H1 (cell line): ENCODE measurements around the gene BTBD16. TPM values are rescaled to one million over a fixed set of nuclear protein-coding genes. Genes with fewer than 3 reads are reported as not detected.

Experiments
- CTCF ChIA-PET: fragments of 300-600 bp; sonication (Branson Sonifier 250); formaldehyde crosslinking; loops from one replicate; lab custom pipeline; 2021; ENCODE audit not compliant: partially characterized antibody; lab: Charles Lee
- POLR2A ChIA-PET: fragments of 300-600 bp; sonication (Branson Sonifier 250); formaldehyde crosslinking; loops from one replicate; lab custom pipeline; 2021; ENCODE audit warnings: inconsistent platforms; ENCODE audit not compliant: partially characterized antibody; lab: Charles Lee
- DNase-seq, 2 experiments: peaks; one replicate each; pipeline versions ENCODE4 v3.0.0 to v3.0.0-alpha.2; 2010 to 2022; ENCODE audit warnings: low spot score in 2 of 2, low read depth in 1 of 2, mixed read lengths in 1 of 2
- FAIRE-seq: peaks from 2 replicates; lab custom pipeline; 2011; peaks lifted over from hg19 to GRCh38; lab: Jason Lieb, UNC
- H2AFZ ChIP-seq: 2 replicates; pipeline ENCODE4 v1.8.1; 2012; ENCODE audit warnings: low read length, inconsistent platforms
- H2AK5ac ChIP-seq: 2 replicates; pipeline ENCODE4 v1.6.1; 2013; ENCODE audit warnings: low read depth, low read length
- H2BK120ac ChIP-seq: replicated peaks from 2 replicates; pipeline ENCODE3; 2013; ENCODE audit warnings: low read depth, low read length, inconsistent platforms
- H2BK12ac ChIP-seq: 2 replicates; pipeline ENCODE4 v1.6.1; 2013; ENCODE audit warnings: low read depth, low read length
- H2BK15ac ChIP-seq: 2 replicates; pipeline ENCODE4 v1.6.1; 2013; ENCODE audit warnings: low read length
- H2BK20ac ChIP-seq: 2 replicates; pipeline ENCODE4 v1.6.1; 2013; ENCODE audit warnings: low read length
- H2BK5ac ChIP-seq: 2 replicates; pipeline ENCODE4 v1.6.1; 2013; ENCODE audit warnings: low read depth, low read length
- H3K14ac ChIP-seq: 2 replicates; pipeline ENCODE4 v1.6.1; 2013; ENCODE audit warnings: inconsistent platforms; ENCODE audit not compliant: insufficient read length
- H3K18ac ChIP-seq: 2 replicates; pipeline ENCODE4 v1.6.1; 2013; ENCODE audit warnings: low read length; ENCODE audit errors: extremely low read depth
- H3K23ac ChIP-seq: 2 replicates; pipeline ENCODE4 v1.6.1; 2013; ENCODE audit warnings: inconsistent platforms; ENCODE audit not compliant: insufficient read length
- H3K23me2 ChIP-seq: 2 replicates; pipeline ENCODE4 v1.6.1; 2013; ENCODE audit warnings: low read depth, low read length
- H3K27ac ChIP-seq: 2 replicates; pipeline ENCODE4 v1.6.1; 2011; ENCODE audit warnings: low read depth, low read length, inconsistent platforms
- H3K27me3 ChIP-seq, 4 experiments: replicated peaks in 1 of 4; 1 replicate in 1 of 4; 2 replicates in 3 of 4; pipeline versions ENCODE4 v1.6.1 to v1.8.1; 2011 to 2013; ENCODE audit warnings: low read length in 3 of 4, mild to moderate bottlenecking in 3 of 4, inconsistent platforms in 2 of 4, mixed read lengths in 2 of 4, moderate library complexity in 1 of 4; ENCODE audit not compliant: control insufficient read depth in 3 of 4, insufficient read depth in 3 of 4; ENCODE audit errors: extremely low read depth in 1 of 4
- H3K36me3 ChIP-seq, 4 experiments: 2 replicates each; pipeline versions ENCODE4 v1.6.1 to v1.8.1; 2011 to 2013; ENCODE audit warnings: mild to moderate bottlenecking in 4 of 4, low read length in 3 of 4, moderate library complexity in 2 of 4, control low read depth in 1 of 4, inconsistent platforms in 1 of 4; ENCODE audit not compliant: insufficient read depth in 4 of 4, control insufficient read depth in 2 of 4
- H3K4ac ChIP-seq: replicated peaks from 2 replicates; pipeline ENCODE3; 2013; ENCODE audit warnings: low read length, low read depth, mixed read lengths, inconsistent platforms; ENCODE audit not compliant: insufficient read length
- H3K4me1 ChIP-seq, 4 experiments: replicated peaks in 1 of 4; 1 replicate in 1 of 4; 2 replicates in 3 of 4; pipeline versions ENCODE4 v1.6.1 to v1.8.1; 2011 to 2013; ENCODE audit warnings: low read length in 3 of 4, inconsistent platforms in 2 of 4, mixed read lengths in 1 of 4; ENCODE audit not compliant: insufficient read depth in 4 of 4, control insufficient read depth in 3 of 4
- H3K4me2 ChIP-seq, 2 experiments: 2 replicates each; pipeline versions ENCODE4 v1.6.1 to v1.8.1; 2011 to 2013; ENCODE audit warnings: low read depth in 2 of 2, low read length in 2 of 2, control low read depth in 1 of 2, inconsistent platforms in 1 of 2, mild to moderate bottlenecking in 1 of 2; ENCODE audit not compliant: insufficient read depth in 1 of 2
- H3K4me3 ChIP-seq, 4 experiments: fragments of 200-600, 300-600 bp in 1 of 4; sonication (generic), shearing (Covaris generic), sonication (Bioruptor Twin) in 1 of 4; 2 replicates each; pipeline versions ENCODE4 v1.5.1 to v1.8.1; 2011 to 2016; ENCODE audit warnings: low read length in 4 of 4, low read depth in 3 of 4, control low read depth in 2 of 4, inconsistent platforms in 2 of 4, mild to moderate bottlenecking in 2 of 4, mixed read lengths in 1 of 4, moderate library complexity in 1 of 4; ENCODE audit not compliant: insufficient read depth in 2 of 4; ENCODE audit errors: extremely low read depth in 1 of 4
- H3K56ac ChIP-seq: replicated peaks from 2 replicates; pipeline ENCODE3; 2013; ENCODE audit warnings: low read depth, mild to moderate bottlenecking, mixed read lengths, low read length, inconsistent platforms; ENCODE audit not compliant: insufficient read length
- H3K79me1 ChIP-seq: 2 replicates; pipeline ENCODE4 v1.6.1; 2013; ENCODE audit warnings: low read depth, low read length, control low read depth
- H3K79me2 ChIP-seq, 2 experiments: 2 replicates each; pipeline versions ENCODE4 v1.6.1 to v1.8.1; 2012 to 2013; ENCODE audit warnings: low read length in 2 of 2, mild to moderate bottlenecking in 2 of 2, inconsistent platforms in 1 of 2; ENCODE audit not compliant: insufficient read depth in 2 of 2, control insufficient read depth in 1 of 2
- H3K9ac ChIP-seq, 4 experiments: replicated peaks in 1 of 4; 1 replicate in 1 of 4; 2 replicates in 3 of 4; pipeline versions ENCODE4 v1.6.1 to v1.8.1; 2011 to 2013; ENCODE audit warnings: low read depth in 3 of 4, low read length in 3 of 4, control low read depth in 2 of 4, mild to moderate bottlenecking in 2 of 4, moderate library complexity in 2 of 4, inconsistent platforms in 1 of 4; ENCODE audit errors: extremely low read depth in 1 of 4
- H3K9me3 ChIP-seq, 2 experiments: 2 replicates each; pipeline versions ENCODE4 v1.6.1 to v1.8.1; 2012 to 2013; ENCODE audit warnings: mild to moderate bottlenecking in 2 of 2, moderate library complexity in 2 of 2, control low read depth in 1 of 2, inconsistent platforms in 1 of 2, low read depth in 1 of 2, low read length in 1 of 2, mixed read lengths in 1 of 2; ENCODE audit not compliant: insufficient read depth in 2 of 2
- H4K20me1 ChIP-seq, 2 experiments: replicated peaks in 1 of 2; 2 replicates each; pipeline versions ENCODE3 to v1.8.1; 2011 to 2013; ENCODE audit warnings: inconsistent platforms in 2 of 2, low read length in 2 of 2, mild to moderate bottlenecking in 1 of 2; ENCODE audit not compliant: insufficient read depth in 2 of 2, control insufficient read depth in 1 of 2
- H4K5ac ChIP-seq: 2 replicates; pipeline ENCODE4 v1.6.1; 2013; ENCODE audit warnings: low read length, low read depth, mixed read lengths, inconsistent platforms; ENCODE audit not compliant: insufficient read length
- H4K8ac ChIP-seq: 2 replicates; pipeline ENCODE4 v1.8.0; 2013; ENCODE audit warnings: mild to moderate bottlenecking, moderate library complexity, low read length, inconsistent platforms; ENCODE audit not compliant: insufficient read depth; ENCODE audit errors: extremely low read depth
- H4K91ac ChIP-seq: replicated peaks from 2 replicates; pipeline ENCODE3; 2013; ENCODE audit warnings: low read length, mixed read lengths, inconsistent platforms; ENCODE audit not compliant: insufficient read length
- CHD2 ChIP-seq: IDR thresholded peaks from 2 replicates; pipeline ENCODE4 v1.6.1; 2012; ENCODE audit warnings: low read length, improper control_type of control experiment
- EGR1 ChIP-seq: IDR thresholded peaks from 2 replicates; pipeline ENCODE4 v1.6.1; 2011; ENCODE audit warnings: low read depth, low read length, borderline replicate concordance
- GABPA ChIP-seq: IDR thresholded peaks from 2 replicates; pipeline ENCODE4 v1.6.1; 2011; ENCODE audit warnings: mild to moderate bottlenecking, low read length, moderate library complexity, borderline replicate concordance; ENCODE audit not compliant: insufficient read depth
- KDM4A ChIP-seq: IDR thresholded peaks from one replicate; pipeline ENCODE4 v1.7.1; 2012; ENCODE audit warnings: low read depth, mild to moderate bottlenecking, moderate library complexity, low read length, inconsistent platforms; ENCODE audit not compliant: severe bottlenecking
- NRF1 ChIP-seq: IDR thresholded peaks from 2 replicates; pipeline ENCODE4 v1.6.1; 2011; ENCODE audit warnings: mild to moderate bottlenecking, low read depth, low read length, improper control_type of control experiment
- TAF7 ChIP-seq: optimal IDR thresholded peaks from 2 replicates; pipeline ENCODE3; 2011; ENCODE audit warnings: low read depth, mild to moderate bottlenecking, inconsistent platforms, low read length, moderate library complexity, borderline replicate concordance
- WGBS, 2 experiments: shearing (Covaris generic) in 1 of 2; methylation state at CpG; one replicate each; pipeline versions ENCODE4 v1.1.6 to v1.1.7; 2013 to 2015; ENCODE audit warnings: low lambda C conversion rate in 2 of 2, mixed read lengths in 2 of 2, inconsistent platforms in 1 of 2, low coverage in 1 of 2, missing lambda C conversion rate in 1 of 2; ENCODE audit not compliant: insufficient replicate concordance in 2 of 2, insufficient coverage in 1 of 2, insufficient read length in 1 of 2; ENCODE audit errors: extremely low coverage in 1 of 2, missing lambda C conversion rate in 1 of 2; 5-methylcytosine and 5-hydroxymethylcytosine counted together
- polyA plus RNA-seq, 7 experiments: library from polyadenylated mRNA; depleted of rRNA in 3 of 7; stranded (reverse) in 5 of 7; unstranded in 2 of 7; fragments of >200 nt in 5 of 7; fragments of 200-250 nt in 2 of 7; gene quantifications; 1 replicate in 5 of 7; 2 replicates in 1 of 7; 4 replicates in 1 of 7; pipeline versions ENCODE4 v1.2.1 to v1.2.3, GENCODE V29; 2011 to 2013; ENCODE audit warnings: missing spikeins in 2 of 7, mixed read lengths in 2 of 7
- total RNA-seq: library from RNA; stranded (reverse); fragmentation: NEBNext Ultra II Directional; extraction: Animal tissue kit (Norgen Biotek cat#: 25700); gene quantifications from 2 replicates; pipeline ENCODE4 v1.2.1, GENCODE V29; 2021
- TF ChIP-seq, protein P1 (sequence below), 3 experiments: IDR thresholded peaks; 1 replicate in 2 of 3; 2 replicates in 1 of 3; pipeline versions ENCODE4 v1.5.1 to v1.6.1; 2011; ENCODE audit warnings: low read length in 3 of 3, mild to moderate bottlenecking in 3 of 3, inconsistent platforms in 2 of 3, low read depth in 1 of 3, moderate library complexity in 1 of 3; ENCODE audit not compliant: insufficient read depth in 1 of 3; ENCODE audit errors: control extremely low read depth in 1 of 3
- TF ChIP-seq, protein P2 (sequence below): IDR thresholded peaks from 2 replicates; pipeline ENCODE4 v1.6.1; 2012; ENCODE audit warnings: inconsistent platforms

The BTBD16 gene
- total and polyA plus RNA-seq, 2 of the 8 experiments (the other 6 are each of a cell fraction or from before 2014, with no cell fraction given), result 0.05 TPM; not detected in 1

DNA sequence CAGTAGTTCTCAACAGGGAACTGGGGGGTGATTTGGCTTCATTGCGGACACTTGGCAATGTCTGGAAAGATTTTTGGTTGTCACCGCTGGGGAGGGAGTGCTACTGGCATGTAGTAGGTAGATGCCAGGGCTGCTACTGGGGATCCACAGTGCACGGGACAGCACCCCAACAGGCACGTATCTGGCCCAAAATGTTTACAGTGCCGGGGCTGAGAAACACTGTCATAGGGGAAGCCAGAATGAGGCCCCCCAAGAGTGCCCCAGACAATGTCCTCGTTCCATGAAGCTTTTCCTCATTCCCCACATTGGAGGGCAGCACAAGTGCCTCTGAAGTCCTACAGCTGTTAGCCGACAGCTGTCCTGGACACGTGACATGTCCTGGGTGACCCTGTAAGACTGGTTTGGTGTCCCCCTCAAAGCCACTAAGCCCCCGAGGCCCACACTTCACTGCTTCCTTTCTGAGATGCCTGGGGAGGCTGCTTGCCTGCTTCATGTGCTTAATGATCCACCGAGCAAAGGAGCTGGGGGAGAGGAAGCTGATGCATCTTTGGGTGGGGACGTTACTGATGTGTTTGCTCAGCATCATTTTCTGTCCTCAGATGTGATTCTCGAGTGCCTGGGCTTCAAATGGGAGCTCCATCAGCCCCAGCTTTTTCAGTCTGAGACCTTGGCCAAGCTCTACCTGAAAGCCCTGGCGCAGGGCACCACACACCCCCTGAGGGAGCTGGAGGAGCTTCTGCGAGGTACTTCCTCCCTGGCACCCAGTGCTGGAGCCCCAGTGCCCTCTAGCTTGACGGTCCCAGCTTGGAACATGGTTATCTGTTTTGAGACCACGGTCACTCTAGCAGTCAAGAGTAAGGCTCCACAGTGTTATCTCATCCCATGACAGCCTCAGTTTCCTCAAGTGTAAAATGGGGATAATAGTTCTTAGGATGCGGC lies 14.7 kb downstream of the BTBD16 start:
- no peaks in the 10 kb centered on the region for H3K79me2 ChIP-seq
- H4K91ac ChIP-seq, result no peak overlapping the region
- no peak overlapping the region for H2BK15ac ChIP-seq
- no peak overlapping the region for H2BK120ac ChIP-seq
- POLR2A ChIA-PET, result no interaction called here
- no peak overlapping the region for H2AK5ac ChIP-seq
- H3K56ac ChIP-seq, result no peak overlapping the region
- H3K27ac ChIP-seq, result no peak overlapping the region
- peaks cover 0 to 4% (median 0%) of the 10 kb centered on the region in 4 experiments; a peak in 2 of 7 replicates for H3K27me3 ChIP-seq
- H3K4me1 ChIP-seq, result peaks cover 1 to 6% (median 4%) of the 10 kb centered on the region in 4 experiments; a peak in 4 of 7 replicates
- H3K36me3 ChIP-seq, result no peaks in the 10 kb centered on the region
- no peak for DNase-seq
- 82% methylated on average over 17 of the region's 17 CpGs; no CpG with 5 or more reads in 1 of the 2 experiments for WGBS, 2 experiments
- FAIRE-seq, result no peak
- H4K8ac ChIP-seq, result no peak overlapping the region
- H4K5ac ChIP-seq, result no peak overlapping the region
- no peak overlapping the region for H2BK5ac ChIP-seq
- no peak overlapping the region for H3K4me3 ChIP-seq
- no peak overlapping the region for H2BK20ac ChIP-seq
- H3K9ac ChIP-seq, result no peak overlapping the region
- H3K4me2 ChIP-seq, result no peak overlapping the region
- no peak overlapping the region for H3K18ac ChIP-seq
- H3K4ac ChIP-seq, result no peak overlapping the region
- H2BK12ac ChIP-seq, result no peak overlapping the region
- CTCF ChIA-PET, result interaction anchor here (0.7 to 10.8 kb wide), 7 partner anchors 11 to 280 kb away, joined by 3 to 74 read pairs (median 3); partner anchors contain the start of gene BTBD16
- H3K23ac ChIP-seq, result no peak overlapping the region
- H4K20me1 ChIP-seq, result no peaks in the 10 kb centered on the region
- no peaks in the 10 kb centered on the region for H3K9me3 ChIP-seq
- no peak overlapping the region for H3K14ac ChIP-seq
- H3K23me2 ChIP-seq, result no peaks in the 10 kb centered on the region
- H2AFZ ChIP-seq, result no peak overlapping the region
- no peaks in the 10 kb centered on the region for H3K79me1 ChIP-seq
- TF ChIP-seq, protein P1, sequence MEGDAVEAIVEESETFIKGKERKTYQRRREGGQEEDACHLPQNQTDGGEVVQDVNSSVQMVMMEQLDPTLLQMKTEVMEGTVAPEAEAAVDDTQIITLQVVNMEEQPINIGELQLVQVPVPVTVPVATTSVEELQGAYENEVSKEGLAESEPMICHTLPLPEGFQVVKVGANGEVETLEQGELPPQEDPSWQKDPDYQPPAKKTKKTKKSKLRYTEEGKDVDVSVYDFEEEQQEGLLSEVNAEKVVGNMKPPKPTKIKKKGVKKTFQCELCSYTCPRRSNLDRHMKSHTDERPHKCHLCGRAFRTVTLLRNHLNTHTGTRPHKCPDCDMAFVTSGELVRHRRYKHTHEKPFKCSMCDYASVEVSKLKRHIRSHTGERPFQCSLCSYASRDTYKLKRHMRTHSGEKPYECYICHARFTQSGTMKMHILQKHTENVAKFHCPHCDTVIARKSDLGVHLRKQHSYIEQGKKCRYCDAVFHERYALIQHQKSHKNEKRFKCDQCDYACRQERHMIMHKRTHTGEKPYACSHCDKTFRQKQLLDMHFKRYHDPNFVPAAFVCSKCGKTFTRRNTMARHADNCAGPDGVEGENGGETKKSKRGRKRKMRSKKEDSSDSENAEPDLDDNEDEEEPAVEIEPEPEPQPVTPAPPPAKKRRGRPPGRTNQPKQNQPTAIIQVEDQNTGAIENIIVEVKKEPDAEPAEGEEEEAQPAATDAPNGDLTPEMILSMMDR (IDR thresholded peaks at IDR 0.05; ENCODE audit: control extremely low read depth in 1 of 3, insufficient read depth in 1 of 3, low read depth in 1 of 3, low read length in 3 of 3), result no peak
- TF ChIP-seq TAF7, result no peak
- TF ChIP-seq, protein P2, sequence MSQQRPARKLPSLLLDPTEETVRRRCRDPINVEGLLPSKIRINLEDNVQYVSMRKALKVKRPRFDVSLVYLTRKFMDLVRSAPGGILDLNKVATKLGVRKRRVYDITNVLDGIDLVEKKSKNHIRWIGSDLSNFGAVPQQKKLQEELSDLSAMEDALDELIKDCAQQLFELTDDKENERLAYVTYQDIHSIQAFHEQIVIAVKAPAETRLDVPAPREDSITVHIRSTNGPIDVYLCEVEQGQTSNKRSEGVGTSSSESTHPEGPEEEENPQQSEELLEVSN, result no peak
- no peak for TF ChIP-seq KDM4A
- TF ChIP-seq EGR1, result no peak
- no peak for TF ChIP-seq GABPA
- TF ChIP-seq NRF1, result no peak
- TF ChIP-seq CHD2, result no peak
